Stimulated activated naive CD8-positive, alpha-beta T cell treated with anti-CD3 and anti-CD28 coated beads, Interleukin-15, Interleukin-2, amounts not matched to agents 100 ng/mL and 50 ng/mL, for 24 hours (primary cell): ENCODE results near the gene TMIGD3.

Experiments
- H3K27ac Mint-ChIP-seq: one replicate; pipeline ENCODE4 v1.8.0; 2021; ENCODE audit warnings: mild to moderate bottlenecking, mixed read lengths
- H3K27me3 Mint-ChIP-seq: one replicate; pipeline ENCODE4 v1.8.0; 2021; ENCODE audit warnings: mixed read lengths
- H3K36me3 Mint-ChIP-seq: one replicate; pipeline ENCODE4 v1.8.0; 2021; ENCODE audit warnings: low read depth, mixed read lengths
- H3K4me1 Mint-ChIP-seq: one replicate; pipeline ENCODE4 v1.8.0; 2021; ENCODE audit warnings: low read depth, mixed read lengths
- H3K4me3 Mint-ChIP-seq: one replicate; pipeline ENCODE4 v1.8.0; 2021; ENCODE audit warnings: mild to moderate bottlenecking, mixed read lengths
- H3K9me3 Mint-ChIP-seq: one replicate; pipeline ENCODE4 v1.8.0; 2021; ENCODE audit warnings: mixed read lengths

TMIGD3 gene

DNA sequence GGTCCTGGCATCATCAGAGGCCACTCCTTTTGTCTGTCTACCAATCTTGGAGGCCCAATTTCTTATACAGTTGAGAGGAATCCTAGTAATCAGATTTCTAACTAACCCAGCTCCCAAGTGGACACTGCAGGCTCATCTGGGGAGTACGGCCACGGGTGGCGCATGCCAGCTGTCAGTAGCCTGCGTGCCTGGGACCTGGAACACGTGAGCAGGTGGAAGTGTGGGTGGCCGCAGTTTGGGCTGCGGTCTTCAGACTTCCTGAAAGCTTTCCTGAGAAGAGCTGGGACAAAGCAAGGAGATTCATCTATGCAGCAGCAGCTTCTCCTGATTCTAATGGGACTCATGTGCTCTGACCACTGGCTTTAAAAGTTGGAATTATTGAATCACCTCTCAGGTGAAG is 12.4 kb downstream of the TMIGD3 start:
- peaks cover 11% of the 10 kb centered on the region for H3K9me3 Mint-ChIP-seq
- H3K36me3 Mint-ChIP-seq, result peaks cover 8% of the 10 kb centered on the region
- no peaks in the 10 kb centered on the region for H3K27me3 Mint-ChIP-seq
- no peak overlapping the region for H3K27ac Mint-ChIP-seq
- no peak overlapping the region for H3K4me3 Mint-ChIP-seq
- H3K4me1 Mint-ChIP-seq, result peaks cover 16% of the 10 kb centered on the region

DNA sequence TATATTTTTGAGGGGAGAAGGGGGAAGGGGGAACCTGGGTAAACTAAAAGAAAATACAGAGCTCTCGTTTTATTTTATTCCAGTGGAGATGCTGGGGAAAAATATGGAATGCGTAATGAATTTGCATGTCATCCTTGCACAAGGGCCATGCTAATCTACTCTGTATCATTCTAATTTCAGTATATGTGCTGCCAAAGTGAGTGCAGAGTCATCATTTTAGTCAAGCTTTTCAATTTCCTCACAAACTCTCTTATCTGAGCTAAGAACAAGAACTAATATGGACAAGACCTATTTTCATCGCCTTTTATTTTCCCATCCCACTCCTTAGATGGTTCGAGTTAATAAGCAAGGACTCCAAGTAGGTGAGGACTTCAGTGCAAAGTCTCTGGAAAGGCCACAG is 13.2 kb downstream of the TMIGD3 start:
- H3K27ac Mint-ChIP-seq, result no peak overlapping the region
- peaks cover 4% of the 10 kb centered on the region for H3K36me3 Mint-ChIP-seq
- no peaks in the 10 kb centered on the region for H3K27me3 Mint-ChIP-seq
- H3K4me3 Mint-ChIP-seq, result no peak overlapping the region
- peaks cover 8% of the 10 kb centered on the region for H3K9me3 Mint-ChIP-seq
- H3K4me1 Mint-ChIP-seq, result peaks cover 10% of the 10 kb centered on the region

DNA sequence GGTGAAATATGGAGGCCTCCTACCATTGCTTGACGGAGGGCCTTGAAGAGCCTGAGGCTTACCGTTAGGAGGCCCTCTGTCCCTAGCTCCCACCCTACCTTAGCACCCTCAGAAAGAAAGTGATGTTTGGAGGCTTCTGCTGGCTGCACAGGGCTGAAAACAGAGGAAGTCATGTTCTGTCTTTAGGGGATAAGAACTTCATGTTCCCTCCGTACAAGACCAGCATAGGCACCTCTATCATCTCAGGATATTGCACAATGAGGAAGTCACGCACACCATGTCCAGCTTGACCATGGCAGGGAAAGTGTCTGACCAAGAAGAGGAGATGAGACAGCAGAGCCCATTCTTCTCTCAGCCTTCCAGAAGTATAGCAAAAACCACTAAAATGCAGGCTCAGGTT is 13.8 kb downstream of the TMIGD3 start:
- H3K27ac Mint-ChIP-seq, result no peak overlapping the region
- H3K9me3 Mint-ChIP-seq, result peaks cover 8% of the 10 kb centered on the region
- no peaks in the 10 kb centered on the region for H3K36me3 Mint-ChIP-seq
- peaks cover 10% of the 10 kb centered on the region for H3K4me1 Mint-ChIP-seq
- no peak overlapping the region for H3K4me3 Mint-ChIP-seq
- H3K27me3 Mint-ChIP-seq, result no peaks in the 10 kb centered on the region

DNA sequence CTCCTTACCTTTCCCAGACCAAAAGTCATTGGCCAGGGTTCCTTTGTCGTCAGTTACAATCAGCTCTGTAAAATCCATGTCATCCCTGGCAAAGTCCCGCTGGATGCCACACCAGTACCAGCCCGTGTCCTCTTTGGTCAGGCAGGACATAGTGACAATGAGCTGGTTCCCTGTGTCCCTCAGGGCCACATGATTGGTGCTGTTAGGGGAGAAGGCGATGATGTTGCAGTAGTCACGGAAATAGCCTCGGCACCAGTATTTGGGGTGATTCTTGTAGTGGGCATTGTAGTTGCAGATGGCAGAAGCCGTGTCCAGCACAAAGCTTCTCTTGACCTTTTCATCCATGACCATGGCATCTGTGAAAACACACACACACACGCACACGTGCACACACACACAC is 14.8 kb downstream of the TMIGD3 start:
- Mint-ChIP-seq H3K4me1 (peaks cover 10% of the 10 kb centered on the region), H3K4me3 (no peak overlapping the region), H3K27ac (no peak overlapping the region), H3K27me3 (no peaks in the 10 kb centered on the region), H3K9me3 (no peaks in the 10 kb centered on the region), H3K36me3 (no peaks in the 10 kb centered on the region)

DNA sequence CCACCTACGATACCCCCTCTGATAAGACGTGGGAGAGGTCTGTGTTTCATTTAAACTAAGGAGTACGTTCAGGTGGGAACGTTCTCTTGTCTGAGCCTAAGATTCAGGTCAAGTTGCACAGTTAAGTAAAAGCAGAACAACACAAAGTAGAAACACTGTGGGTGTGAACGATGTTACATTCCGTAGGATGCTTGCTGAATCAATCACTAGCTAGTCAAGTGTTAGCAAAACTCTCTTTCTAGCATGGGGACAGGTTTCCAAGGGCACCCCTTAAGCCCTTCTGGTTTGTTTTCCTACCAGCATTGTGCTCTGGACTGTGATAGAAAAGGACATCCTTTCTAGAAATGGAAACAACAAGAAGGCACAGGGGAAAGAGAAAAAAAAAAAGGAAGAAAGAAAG is 16.3 kb downstream of the TMIGD3 start:
- Mint-ChIP-seq H3K4me1 (peaks cover 8% of the 10 kb centered on the region), H3K27me3 (no peaks in the 10 kb centered on the region), H3K27ac (no peak overlapping the region), H3K4me3 (no peak overlapping the region), H3K9me3 (no peaks in the 10 kb centered on the region), H3K36me3 (no peaks in the 10 kb centered on the region)

DNA sequence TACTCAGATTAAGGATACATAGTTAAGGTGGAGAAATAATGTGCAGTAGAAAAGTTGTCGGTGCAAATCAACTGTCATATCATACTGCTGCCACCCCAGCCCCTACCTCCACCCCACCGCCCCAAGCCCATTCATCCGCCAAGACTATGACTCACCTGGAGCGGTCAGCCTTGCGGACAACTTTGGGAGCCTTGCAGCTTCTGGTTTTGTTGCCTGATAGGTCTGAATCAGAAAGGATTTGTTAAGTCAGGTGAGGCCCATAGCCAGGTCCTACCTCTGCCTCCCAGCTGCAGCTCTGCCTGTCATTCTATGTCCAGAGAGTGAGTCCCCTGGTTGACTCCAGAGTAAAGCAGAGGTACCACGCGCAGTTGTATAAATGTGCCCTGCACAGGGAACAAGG is 17.0 kb downstream of the TMIGD3 start:
- Mint-ChIP-seq H3K36me3 (no peaks in the 10 kb centered on the region), H3K9me3 (no peaks in the 10 kb centered on the region), H3K27ac (no peak overlapping the region), H3K4me1 (peaks cover 3% of the 10 kb centered on the region), H3K4me3 (no peak overlapping the region), H3K27me3 (no peaks in the 10 kb centered on the region)

DNA sequence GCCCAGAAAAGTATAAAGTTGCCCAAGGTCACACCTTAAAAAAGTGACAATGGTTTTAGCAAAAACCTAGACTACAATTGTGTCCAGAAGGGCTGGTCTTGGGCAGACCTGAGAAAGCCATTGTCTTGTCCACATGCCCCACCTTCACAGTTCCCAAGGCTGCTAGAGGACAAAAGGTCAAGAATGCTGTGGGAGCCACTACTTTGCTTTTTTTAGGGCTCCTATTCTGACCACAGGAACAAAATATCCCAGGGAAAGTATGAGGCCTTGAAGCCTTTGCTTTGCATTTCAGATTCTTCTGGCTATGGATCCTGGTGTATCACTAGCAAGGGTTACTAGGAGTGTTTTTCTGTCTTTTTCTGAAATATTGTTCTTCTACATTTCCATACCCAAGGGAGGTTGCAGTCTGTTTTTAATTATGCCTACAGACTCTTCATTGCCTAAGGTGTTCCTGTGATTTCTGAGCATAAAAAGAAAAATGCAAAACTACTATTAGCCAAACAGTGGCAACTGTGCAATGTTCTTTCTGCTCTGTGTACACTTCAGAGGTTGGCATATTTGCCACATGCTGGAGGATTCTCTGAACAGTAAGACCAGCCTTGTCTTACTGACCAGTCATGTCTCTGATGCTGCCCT is 18.9 kb downstream of the TMIGD3 start:
- Mint-ChIP-seq H3K4me1 (peaks cover 8% of the 10 kb centered on the region), H3K36me3 (no peaks in the 10 kb centered on the region), H3K9me3 (no peaks in the 10 kb centered on the region), H3K4me3 (no peak overlapping the region), H3K27ac (no peak overlapping the region), H3K27me3 (no peaks in the 10 kb centered on the region)

DNA sequence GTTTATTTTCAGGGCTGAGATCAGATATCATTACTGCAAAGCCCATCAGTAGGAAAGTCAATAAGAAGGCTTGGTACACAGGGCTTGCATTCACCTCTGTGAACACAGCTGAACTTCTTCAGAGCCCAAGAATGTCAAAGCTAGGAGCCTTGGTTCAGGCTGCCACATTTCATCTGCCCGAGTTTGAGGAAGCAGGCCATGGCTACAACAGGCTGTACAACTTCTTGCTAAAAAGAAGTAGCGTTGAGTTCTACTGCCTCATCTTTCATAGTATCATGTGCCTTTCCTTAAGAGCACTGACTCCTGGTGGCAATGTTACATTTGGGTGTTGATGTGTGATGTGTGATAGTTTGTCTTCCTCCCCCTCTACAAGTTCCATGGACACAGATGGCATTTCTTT is 19.6 kb downstream of the TMIGD3 start:
- no peaks in the 10 kb centered on the region for H3K9me3 Mint-ChIP-seq
- H3K27me3 Mint-ChIP-seq, result no peaks in the 10 kb centered on the region
- H3K4me1 Mint-ChIP-seq, result peaks cover 8% of the 10 kb centered on the region
- no peak overlapping the region for H3K27ac Mint-ChIP-seq
- no peak overlapping the region for H3K4me3 Mint-ChIP-seq
- no peaks in the 10 kb centered on the region for H3K36me3 Mint-ChIP-seq

DNA sequence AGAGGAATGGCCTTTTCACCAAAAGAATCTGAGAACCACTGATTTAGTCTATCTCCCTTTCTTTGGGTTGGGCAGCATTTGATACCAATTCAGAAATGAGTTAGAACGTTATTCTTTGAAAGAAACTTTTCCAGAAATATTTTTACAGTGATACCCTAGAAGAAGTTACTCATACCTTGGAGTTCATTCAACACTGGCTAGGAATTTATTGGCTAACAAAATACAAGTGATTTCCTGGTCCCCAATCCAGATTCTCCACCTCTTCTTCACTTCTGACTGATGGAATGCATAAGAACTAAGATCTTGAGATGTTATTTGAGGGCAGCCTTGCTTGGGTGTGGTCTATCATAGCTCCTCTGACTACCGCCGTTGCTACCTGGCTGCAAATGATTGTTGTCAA is 20.3 kb downstream of the TMIGD3 start:
- no peak overlapping the region for H3K27ac Mint-ChIP-seq

DNA sequence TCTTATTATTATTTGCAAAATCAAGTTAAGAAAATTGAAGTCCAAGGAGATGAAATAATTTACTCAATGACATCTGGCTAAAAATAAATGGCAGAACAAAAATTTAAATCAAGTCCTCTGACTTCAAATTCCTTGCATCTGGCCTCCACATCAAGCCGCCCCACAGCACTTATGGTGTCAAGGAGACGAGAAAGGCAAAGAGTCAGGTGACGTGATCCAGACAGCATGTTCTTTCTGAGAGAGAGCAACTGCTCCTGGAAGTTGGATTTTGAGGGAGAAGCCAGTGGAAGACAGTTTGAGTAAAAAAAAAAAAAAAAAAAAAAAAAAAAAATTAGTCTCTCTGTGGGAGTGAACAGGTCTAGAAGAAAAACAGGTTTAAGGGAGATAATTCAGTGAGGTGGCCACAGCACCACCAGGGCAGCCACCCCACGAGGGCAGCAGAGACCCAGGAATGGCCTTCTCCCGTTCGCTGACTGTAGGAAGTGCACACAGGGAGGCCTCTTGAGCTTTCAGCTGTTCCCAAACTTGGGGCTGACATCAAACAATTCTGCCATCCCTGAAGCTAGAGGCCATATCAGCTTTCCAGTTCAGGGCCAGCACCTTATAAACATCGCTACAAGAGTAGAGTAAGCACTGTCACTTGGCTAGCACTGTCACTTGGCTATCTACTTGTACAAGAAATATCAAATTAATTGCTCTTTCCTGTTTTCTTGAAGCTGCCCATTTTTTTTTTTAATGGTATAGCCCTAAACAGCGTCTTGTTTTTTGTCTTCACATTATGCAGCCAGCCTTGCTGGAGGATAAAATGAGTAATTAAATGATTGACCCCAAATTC is 21.8 kb downstream of the TMIGD3 start:
- no peaks in the 10 kb centered on the region for H3K9me3 Mint-ChIP-seq
- H3K27me3 Mint-ChIP-seq, result no peaks in the 10 kb centered on the region

More for the DNA sequence above, 20.3 kb downstream of the TMIGD3 start:
- H3K36me3 Mint-ChIP-seq, result peaks cover 6% of the 10 kb centered on the region
- H3K4me3 Mint-ChIP-seq, result no peak overlapping the region
- no peaks in the 10 kb centered on the region for H3K9me3 Mint-ChIP-seq
- H3K27me3 Mint-ChIP-seq, result no peaks in the 10 kb centered on the region
- H3K4me1 Mint-ChIP-seq, result peaks cover 14% of the 10 kb centered on the region

DNA sequence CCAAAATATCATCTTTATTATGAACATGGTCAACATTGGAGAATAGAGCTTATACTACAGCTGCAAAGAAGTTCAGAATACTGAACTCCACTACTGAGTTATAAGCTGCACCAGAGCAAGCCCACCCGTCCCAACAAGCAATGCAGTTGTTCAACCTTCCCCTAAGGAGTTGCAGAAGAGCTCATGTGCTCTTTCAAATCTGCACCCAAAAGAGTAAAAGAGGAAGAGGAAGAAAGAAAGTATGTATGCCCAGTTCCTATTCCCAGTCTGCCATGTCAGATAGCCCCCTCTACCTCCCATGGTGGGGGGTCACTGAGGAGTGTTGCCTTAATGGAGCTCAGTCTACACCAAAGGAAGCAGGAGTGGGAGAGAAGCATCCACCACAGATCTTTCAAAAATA is 22.8 kb downstream of the TMIGD3 start:
- Mint-ChIP-seq H3K27me3 (no peaks in the 10 kb centered on the region), H3K9me3 (no peaks in the 10 kb centered on the region), H3K27ac (no peak overlapping the region), H3K4me1 (peaks cover 39% of the 10 kb centered on the region), H3K4me3 (no peak overlapping the region), H3K36me3 (peaks cover 20% of the 10 kb centered on the region)

More for the DNA sequence above, 21.8 kb downstream of the TMIGD3 start:
- Mint-ChIP-seq H3K27ac (no peak overlapping the region), H3K36me3 (peaks cover 19% of the 10 kb centered on the region), H3K4me1 (peaks cover 30% of the 10 kb centered on the region), H3K4me3 (no peak overlapping the region)

DNA sequence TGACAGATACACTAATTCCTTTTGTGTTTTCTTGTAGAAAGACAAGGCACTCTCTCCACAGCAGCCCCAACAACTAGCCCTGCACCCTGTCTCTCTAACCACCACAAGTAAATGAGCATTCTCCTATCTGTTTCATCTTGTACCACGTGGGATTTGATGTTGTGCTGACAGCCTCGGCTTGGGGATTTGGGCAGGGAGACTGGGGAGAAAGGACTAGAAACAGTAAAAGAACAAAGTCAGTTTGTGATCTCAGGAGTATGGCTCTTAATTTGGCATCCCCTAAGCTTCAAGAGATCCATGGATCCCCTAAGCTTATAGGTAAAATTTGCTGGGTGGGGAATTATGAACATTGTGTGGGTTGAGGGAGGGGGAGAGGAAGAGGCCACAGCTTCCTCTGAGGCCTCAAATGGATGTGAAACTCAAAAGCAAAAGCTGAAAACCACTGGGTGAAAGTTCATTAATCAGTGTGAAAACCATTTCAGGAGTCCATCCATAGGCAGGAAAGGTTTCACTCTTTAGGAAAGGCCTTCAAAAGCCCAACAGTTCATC is 26.6 kb downstream of the TMIGD3 start:
- peaks cover 63% of the 10 kb centered on the region for H3K4me1 Mint-ChIP-seq
- H3K4me3 Mint-ChIP-seq, result peak overlapping the region; percentile 74
- H3K27me3 Mint-ChIP-seq, result no peaks in the 10 kb centered on the region
- peak overlapping the region; percentile 91 for H3K27ac Mint-ChIP-seq
- H3K9me3 Mint-ChIP-seq, result no peaks in the 10 kb centered on the region
- H3K36me3 Mint-ChIP-seq, result peaks cover 26% of the 10 kb centered on the region

DNA sequence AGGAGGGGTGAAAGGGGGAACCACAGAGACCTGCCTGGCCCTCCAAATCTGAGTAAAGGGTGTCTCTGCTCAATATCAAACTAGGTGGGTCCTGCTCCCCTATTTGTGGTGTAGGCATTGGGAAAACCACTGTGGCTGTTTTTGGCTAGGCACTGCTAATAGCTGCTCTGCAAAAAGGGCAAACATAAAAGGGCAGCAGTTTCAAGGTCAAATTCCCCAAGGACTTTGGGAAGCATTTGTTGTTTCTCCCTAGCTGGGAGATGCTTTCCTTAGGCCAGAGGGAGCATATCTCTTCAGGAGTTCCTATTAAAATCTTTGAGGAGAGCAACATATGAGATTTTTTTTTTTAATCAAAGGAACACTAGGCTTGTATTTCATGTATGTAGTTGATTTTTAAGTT is 27.2 kb downstream of the TMIGD3 start:
- H3K4me3 Mint-ChIP-seq, result peak overlapping the region; percentile 74
- H3K4me1 Mint-ChIP-seq, result peaks cover 60% of the 10 kb centered on the region
- H3K27ac Mint-ChIP-seq, result peak overlapping the region; percentile 91
- H3K27me3 Mint-ChIP-seq, result no peaks in the 10 kb centered on the region
- no peaks in the 10 kb centered on the region for H3K9me3 Mint-ChIP-seq
- H3K36me3 Mint-ChIP-seq, result peaks cover 26% of the 10 kb centered on the region

DNA sequence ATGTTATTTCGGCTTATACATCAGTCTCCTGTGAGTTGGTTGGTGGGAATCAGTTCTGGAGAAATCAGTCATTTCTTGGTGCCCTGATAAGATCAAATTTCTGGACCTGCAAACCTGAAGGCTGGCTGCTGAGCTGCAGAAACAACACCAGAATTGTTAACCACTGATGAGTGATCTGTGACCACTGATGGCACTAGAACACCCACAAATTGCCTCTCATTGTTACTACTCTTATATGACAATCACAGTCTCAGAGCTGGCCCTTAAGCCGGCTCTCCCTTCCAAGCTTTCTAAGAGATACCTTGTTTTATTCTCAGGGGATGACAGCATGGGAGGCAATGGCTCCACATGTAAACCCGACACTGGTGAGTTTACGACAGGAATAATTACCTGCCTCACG is 27.7 kb downstream of the TMIGD3 start:
- no peaks in the 10 kb centered on the region for H3K27me3 Mint-ChIP-seq
- peaks cover 58% of the 10 kb centered on the region for H3K4me1 Mint-ChIP-seq
- no peaks in the 10 kb centered on the region for H3K9me3 Mint-ChIP-seq
- peak overlapping the region; percentile 74 for H3K4me3 Mint-ChIP-seq
- H3K36me3 Mint-ChIP-seq, result peaks cover 26% of the 10 kb centered on the region
- H3K27ac Mint-ChIP-seq, result peak overlapping the region; percentile 91

DNA sequence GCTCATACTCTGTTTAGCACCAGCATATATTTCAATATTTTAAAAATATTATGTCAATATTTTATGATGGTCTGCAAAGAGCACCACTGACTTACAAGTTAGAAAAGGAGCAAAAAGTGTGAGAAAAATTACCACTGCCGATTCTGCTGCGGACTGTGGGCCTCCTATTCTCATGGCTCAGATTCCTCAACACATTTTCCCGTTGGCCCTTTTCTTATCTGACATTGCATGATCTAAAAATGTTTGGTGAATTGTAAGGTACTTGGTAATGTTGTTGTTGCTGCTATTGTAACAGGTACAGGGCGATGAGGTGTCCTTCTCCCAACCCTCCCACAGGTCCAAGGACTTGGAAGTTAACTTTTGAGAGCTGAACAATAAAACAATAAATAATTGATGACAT is 28.9 kb downstream of the TMIGD3 start:
- H3K36me3 Mint-ChIP-seq, result peaks cover 26% of the 10 kb centered on the region
- no peaks in the 10 kb centered on the region for H3K9me3 Mint-ChIP-seq
- peak overlapping the region; percentile 74 for H3K4me3 Mint-ChIP-seq
- H3K27ac Mint-ChIP-seq, result peak overlapping the region; percentile 73
- H3K27me3 Mint-ChIP-seq, result no peaks in the 10 kb centered on the region
- peaks cover 55% of the 10 kb centered on the region for H3K4me1 Mint-ChIP-seq
